ENCODE measurements around the gene ZNF48.

Gene ZNF48

GRCh38 chr16:30395155-30395991 is at the start of gene ZNF48:
Gene ZNF48 (plus strand): TSS chr16:30395420. CDS start chr16:30395795, 375 bp downstream.
- peak; percentile 36 for DNase-seq (ENCODE audit: low read depth)

- no peak for DNase-seq (ENCODE audit: low read depth)
Measured at GRCh38 chr16:30346286-30346685, 48.9 kb upstream of the ZNF48 start.

GRCh38 chr16:30348113-30348512 is 47.1 kb upstream of the ZNF48 start:
- no peak for DNase-seq (ENCODE audit: low read depth)

- no peak for DNase-seq (ENCODE audit: low read depth)
Measured at GRCh38 chr16:30348929-30349328, 46.3 kb upstream of the ZNF48 start.

- no peak for DNase-seq (ENCODE audit: low read depth)
Measured at GRCh38 chr16:30349675-30350074, 45.5 kb upstream of the ZNF48 start.

- no peak for DNase-seq (ENCODE audit: low read depth)
Measured at GRCh38 chr16:30350134-30350871, 44.9 kb upstream of the ZNF48 start.

GRCh38 chr16:30351001-30351441 is 44.2 kb upstream of the ZNF48 start:
- no peak for DNase-seq (ENCODE audit: low read depth)

- no peak for DNase-seq (ENCODE audit: low read depth)
Measured at GRCh38 chr16:30351586-30352419, 43.4 kb upstream of the ZNF48 start.

GRCh38 chr16:30352488-30353401 is 42.5 kb upstream of the ZNF48 start:
- no peak for DNase-seq (ENCODE audit: low read depth)

GRCh38 chr16:30353438-30354129 is 41.6 kb upstream of the ZNF48 start:
- DNase-seq (ENCODE audit: low read depth) = no peak

GRCh38 chr16:30354423-30355143 is 40.6 kb upstream of the ZNF48 start:
- DNase-seq (ENCODE audit: low read depth) = no peak

- DNase-seq (ENCODE audit: low read depth) = peak; percentile 76
Measured at GRCh38 chr16:30355144-30355953, 39.9 kb upstream of the ZNF48 start, which contains the start of gene CD2BP2. Gene CD2BP2 (minus strand): TSS chr16:30355308. CDS start chr16:30354681, 627 bp downstream.

GRCh38 chr16:30355954-30356308 is 39.3 kb upstream of the ZNF48 start:
- DNase-seq (ENCODE audit: low read depth) = no peak

- no peak for DNase-seq (ENCODE audit: low read depth)
Measured at GRCh38 chr16:30356401-30357084, 38.7 kb upstream of the ZNF48 start.

GRCh38 chr16:30357085-30357714 is 38.0 kb upstream of the ZNF48 start:
- no peak for DNase-seq (ENCODE audit: low read depth)

- no peak for DNase-seq (ENCODE audit: low read depth)
Measured at GRCh38 chr16:30357715-30358576, 37.3 kb upstream of the ZNF48 start.

- no peak for DNase-seq (ENCODE audit: low read depth)
Measured at GRCh38 chr16:30358577-30358936, 36.7 kb upstream of the ZNF48 start.

Measured in activated T-cell treated with anti-CD3 and anti-CD28 coated beads for 1 hour (primary cell).